ENCODE data around the gene RBM17.
"Not testable (repeated sequence)": the region's sequence is repeated elsewhere in the genome, so short reads cannot be mapped to it uniquely, and the experiment has no call there.

The RBM17 gene

DNA sequence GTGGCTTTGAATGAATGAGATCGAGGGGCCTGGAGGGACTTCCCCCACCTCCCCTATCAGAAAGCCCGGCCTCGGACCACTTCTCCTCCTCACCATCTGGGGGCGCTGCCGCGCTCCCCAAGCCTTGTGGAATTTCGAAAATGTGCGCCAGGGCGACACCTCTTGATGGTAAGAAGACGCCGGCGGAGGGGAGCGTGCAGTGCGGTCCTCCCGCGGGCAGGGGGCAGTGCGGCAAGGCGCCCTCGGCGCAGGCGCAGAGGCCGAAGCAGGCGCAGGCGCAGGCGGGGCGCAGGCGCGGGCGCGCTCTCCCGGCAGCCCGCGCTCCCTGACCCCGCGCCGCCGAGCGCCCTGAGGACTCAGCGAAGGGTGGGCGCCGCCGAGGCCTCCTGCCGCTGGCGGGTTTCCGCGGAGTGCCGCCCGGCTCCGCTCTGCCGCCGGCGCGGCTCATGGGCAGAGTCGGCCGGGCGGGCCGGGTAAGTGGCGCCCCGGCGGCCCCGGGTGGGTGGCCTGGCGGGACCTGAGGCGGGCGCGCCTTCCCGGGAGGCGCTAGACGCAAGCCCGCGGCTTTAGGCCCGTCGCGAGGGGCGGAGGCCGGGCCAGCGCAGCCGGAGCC lies at the start of gene RBM17:
Gene RBM17, plus strand, starts transcription at position 314 of the 613 bp plus-strand sequence. CDS start 8,032 bp downstream, outside the sequence.
- peak; percentile 99 for DNase-seq

DNA sequence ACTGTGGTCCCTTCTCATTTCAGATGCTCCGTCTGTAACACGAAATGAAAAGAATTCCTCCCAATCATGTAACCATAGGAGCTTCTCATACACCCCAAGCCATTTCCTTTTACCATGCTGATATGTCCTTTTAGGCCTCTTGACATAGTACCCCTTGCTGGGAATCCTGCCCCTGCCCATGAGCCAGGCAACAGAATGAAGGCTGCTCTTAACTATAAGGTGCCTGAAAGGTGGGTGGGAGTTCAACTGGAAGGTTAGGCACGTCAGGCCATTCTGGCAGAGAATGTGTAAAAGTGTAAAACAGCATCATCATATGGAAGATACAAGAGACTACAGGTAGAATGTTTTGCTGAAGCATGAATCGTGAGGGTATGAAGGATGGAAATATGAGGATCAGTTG lies 49.1 kb upstream of the RBM17 start:
- DNase-seq: no peak

DNA sequence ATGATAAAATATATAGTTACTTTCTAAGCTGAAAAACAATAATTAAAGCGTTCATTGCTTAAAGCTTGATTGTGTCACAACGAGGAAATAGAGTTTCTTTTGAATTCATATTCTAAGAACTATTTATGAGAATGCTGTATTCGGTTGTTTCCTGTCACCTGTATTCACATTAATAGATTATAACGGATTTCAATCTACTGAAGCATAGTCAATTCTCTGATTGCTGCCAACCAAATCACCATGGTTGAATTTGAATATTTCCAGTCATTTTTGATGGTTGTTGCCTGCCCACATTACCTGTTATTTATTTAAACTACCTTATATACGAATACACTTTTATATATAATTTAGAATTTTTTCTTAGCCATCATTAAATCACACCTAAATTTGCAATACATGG lies 48.6 kb upstream of the RBM17 start:
- DNase-seq: no peak

GRCh38 chr10:6043377-6043776 lies 45.5 kb upstream of the RBM17 start:
- DNase-seq: not testable (repeated sequence)

GRCh38 chr10:6044060-6044459 lies 44.8 kb upstream of the RBM17 start:
- DNase-seq: no peak

DNA sequence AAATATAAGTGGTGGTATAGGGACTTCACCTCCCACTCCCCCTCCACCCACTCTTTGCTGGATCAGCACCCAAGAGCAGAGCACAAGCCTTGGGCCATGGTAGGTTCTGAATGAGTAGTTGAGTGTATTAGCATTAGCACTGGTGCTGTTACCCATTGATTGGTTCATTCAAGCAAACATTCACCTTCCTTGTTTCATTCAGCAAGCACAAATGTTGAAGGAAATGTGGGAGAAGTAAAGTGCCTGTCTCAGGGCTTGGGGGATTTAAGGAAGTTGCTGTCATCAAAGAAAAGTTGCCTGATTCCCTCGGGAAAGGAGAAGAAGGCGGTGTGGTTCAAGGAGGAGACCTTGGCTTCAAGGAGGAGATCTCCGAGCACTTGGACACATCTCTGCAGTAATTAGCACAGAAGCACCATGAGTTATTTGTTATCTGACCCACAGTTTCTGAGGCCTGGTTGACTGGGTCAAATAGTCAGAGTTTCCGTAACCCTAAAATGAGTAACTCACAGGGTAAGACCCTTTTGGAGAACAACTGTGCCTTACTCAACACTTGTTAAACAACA lies 44.0 kb upstream of the RBM17 start:
- no peak for DNase-seq

DNA sequence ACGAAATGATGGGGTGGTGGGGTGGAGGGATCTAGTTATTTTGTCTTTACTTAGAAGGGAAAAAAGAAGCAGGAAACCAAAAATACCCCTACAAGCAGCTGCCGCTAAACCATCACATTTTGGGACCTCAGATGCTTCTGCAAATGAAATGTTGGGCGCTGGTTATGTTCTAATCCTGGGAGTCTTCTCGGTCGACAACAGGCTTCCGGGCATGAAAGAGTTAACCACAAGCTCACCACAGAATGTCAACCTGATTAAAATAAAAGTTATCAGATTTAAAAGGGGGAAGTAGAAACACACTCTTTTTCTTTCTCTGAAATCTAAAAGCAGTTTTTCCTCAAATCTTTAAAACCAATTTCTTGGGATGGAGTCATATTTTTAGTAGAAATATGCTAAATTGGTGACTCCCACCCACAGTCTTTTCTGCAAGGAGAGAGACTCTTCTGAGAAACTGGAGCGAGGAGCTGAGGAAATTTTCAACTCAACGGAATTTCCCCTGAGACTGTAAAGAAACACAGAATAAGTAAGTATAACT lies 43.5 kb upstream of the RBM17 start:
- no peak for DNase-seq

GRCh38 chr10:6045878-6046772 lies 42.7 kb upstream of the RBM17 start:
- DNase-seq: no peak

- no peak for DNase-seq
Measured at GRCh38 chr10:6046773-6047611, 41.8 kb upstream of the RBM17 start.

- DNase-seq: no peak
Measured at GRCh38 chr10:6047847-6048246, 41.0 kb upstream of the RBM17 start.

DNA sequence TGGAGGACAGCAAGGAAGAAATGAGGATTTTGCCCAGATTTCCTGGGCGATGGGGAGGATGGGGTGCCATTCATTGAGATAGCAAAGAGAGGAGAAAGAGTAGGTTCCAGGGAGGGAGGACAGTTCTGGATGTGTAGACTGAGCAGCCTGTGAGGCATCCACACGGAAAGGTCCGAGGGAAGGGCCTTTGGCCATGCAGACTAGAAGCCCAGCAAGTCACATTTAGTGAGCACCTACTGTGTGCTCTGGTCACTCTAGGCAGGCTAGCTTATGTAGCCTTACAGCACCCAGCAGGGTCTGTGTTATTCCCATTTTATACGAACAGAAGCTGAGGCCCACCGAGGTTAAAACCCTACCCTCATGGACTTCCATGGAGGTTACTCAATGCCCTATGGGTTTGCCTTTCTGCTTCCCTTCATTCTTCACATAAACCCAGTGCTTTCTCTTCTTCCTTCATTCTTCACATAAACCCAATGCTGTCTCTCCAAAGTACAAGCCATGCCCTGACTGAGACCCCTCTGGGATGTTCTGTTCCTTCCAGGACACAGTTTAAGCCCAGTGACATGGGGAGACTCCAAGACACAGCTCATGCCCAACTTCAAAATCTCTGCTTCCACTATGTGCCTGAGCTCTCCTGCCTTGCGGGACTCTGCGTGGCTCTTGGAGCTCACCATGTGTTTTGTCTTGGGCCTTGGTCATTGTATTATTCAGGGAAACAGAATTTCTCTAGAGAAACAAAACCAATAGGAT lies 40.4 kb upstream of the RBM17 start:
- DNase-seq: no peak

DNA sequence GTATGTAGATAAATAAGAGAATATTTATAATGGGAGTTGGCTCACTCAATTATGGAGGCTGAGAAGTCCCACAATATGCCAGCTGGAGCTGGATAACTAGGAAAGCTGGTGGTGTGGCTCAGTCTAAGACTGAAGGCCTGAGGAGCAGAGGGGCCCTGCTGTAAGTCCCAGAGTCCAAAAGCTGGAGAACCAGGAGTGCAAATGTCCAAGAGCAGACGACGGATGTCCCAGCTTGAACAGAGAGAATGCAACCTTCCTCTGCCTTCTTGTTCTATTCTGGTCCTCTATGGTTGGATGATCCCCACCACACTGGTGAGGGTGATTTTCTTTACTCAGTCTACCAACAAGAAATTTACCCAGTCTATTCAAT lies 39.8 kb upstream of the RBM17 start:
- no peak for DNase-seq

DNA sequence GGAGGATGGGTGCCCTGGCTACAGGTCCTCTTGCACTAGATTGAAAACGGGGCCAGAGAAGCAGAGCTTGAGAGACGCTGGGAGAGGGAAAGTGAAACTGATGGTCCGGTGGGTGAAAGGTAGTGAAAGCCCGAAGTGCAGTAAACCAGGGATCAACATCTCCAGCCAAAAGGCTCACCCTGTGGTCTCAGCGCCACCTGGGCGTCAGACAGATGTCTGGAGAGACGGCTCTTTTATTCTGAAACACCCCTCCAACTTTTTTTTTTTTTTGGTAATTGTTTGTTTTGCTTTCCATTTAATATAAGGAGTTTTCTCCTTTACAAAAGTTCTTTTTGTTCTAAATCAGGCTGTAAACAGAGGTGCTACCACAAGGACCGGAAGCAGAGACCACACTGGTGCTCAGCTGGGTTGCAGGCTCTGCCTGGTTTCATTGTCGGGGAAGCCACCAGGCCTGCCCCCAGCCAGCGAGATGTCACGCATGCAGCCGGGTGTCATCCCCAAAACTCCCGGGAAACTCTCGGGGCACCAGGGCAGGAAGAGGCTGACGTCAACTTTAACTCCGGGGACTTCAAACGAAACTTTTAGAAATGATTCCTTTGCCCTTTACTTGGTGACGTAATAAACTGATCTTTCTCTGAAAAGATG lies 37.9 kb upstream of the RBM17 start:
- DNase-seq: no peak

- no peak for DNase-seq
Measured at GRCh38 chr10:6052247-6053221, 36.3 kb upstream of the RBM17 start.

GRCh38 chr10:6053303-6053702 lies 35.5 kb upstream of the RBM17 start:
- no peak for DNase-seq

DNA sequence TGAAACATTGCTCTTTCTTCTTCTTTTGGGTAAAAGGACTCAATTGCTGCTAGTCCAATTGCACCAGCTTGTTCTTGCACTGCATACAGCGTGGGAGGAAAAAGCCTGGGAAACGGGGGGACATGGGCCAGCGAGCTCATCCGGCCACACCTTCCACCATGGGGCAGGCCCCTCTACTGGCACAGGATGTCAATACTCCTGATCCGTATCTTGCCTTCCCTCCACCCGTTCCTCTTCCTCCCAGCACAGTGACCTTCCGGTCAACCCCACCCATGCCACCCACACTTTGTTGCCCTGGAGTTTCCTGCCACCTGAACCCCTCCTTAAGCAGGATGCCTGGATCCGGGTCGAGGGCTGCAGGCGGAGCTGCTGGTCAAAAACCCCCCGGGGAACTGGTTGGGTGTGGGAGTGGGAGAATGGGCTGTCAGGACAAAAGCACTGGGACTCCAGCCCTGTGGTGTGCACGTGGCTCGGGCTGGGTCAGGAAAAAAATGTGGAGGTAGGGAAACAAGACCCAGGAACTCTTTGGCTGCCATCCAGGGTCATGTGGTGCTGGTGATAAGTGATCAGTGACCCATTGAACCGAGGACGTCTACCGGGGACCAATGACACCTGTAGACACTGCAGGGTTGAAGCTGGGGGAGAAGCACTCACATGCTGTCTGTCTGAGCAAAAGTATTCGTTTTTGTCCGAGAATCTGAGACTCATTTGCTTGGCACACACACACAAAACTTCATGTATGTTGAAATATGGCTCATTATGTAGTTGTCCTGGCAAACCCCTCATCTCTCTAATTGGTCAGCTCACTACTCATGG lies 34.8 kb upstream of the RBM17 start:
- no peak for DNase-seq

GRCh38 chr10:6054884-6055283 lies 34.0 kb upstream of the RBM17 start:
- DNase-seq: no peak

- DNase-seq: no peak
Measured at GRCh38 chr10:6055929-6056328, 32.9 kb upstream of the RBM17 start.

GRCh38 chr10:6056411-6057135 lies 32.3 kb upstream of the RBM17 start:
- no peak for DNase-seq
